22Rv1 (cell line): ENCODE measurements around the gene TUB.

Source experiments
- H3K27ac ChIP-seq: fragments of 450-650 bp; 2 replicates; pipeline ENCODE4 v1.5.1; 2017
- ZFX ChIP-seq: fragments of 450-650 bp; IDR thresholded peaks from 2 replicates; pipeline ENCODE4 v1.6.1; 2017; ENCODE audit warnings: antibody characterized with exemption, borderline replicate concordance
- TF ChIP-seq, protein P1 (sequence below): fragments of 450-650 bp; IDR thresholded peaks from 2 replicates; pipeline ENCODE4 v1.5.1; 2017; ENCODE audit warnings: mild to moderate bottlenecking

TUB gene

DNA sequence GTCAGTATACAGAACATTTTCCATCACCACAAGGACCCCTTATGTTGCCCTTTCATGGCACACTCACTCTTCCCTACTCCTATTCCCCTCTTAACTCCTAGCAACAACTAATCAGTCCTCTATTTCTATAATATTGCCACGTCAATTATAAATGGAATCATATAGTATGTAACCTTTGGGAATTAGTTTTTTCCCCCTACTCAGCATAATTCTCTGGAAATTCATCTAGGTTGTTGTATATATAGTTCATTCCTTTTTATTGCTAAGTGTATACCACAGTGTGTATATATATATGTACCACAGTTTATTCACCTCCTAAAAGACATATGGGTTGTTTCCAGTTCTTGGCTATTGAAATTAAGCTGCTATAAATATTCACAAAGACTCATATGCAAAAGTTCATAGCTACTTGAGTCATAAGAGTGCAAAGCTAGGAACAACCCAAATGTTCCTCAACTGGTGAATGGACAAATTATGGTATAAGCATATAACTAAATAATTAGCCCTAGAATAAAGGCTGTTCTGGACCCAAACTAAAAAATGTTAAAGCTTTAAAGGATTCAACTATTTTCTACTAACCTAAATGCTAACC is 41.3 kb downstream of the TUB start:
- H3K27ac ChIP-seq, result no peak overlapping the region
- TF ChIP-seq, protein P1, sequence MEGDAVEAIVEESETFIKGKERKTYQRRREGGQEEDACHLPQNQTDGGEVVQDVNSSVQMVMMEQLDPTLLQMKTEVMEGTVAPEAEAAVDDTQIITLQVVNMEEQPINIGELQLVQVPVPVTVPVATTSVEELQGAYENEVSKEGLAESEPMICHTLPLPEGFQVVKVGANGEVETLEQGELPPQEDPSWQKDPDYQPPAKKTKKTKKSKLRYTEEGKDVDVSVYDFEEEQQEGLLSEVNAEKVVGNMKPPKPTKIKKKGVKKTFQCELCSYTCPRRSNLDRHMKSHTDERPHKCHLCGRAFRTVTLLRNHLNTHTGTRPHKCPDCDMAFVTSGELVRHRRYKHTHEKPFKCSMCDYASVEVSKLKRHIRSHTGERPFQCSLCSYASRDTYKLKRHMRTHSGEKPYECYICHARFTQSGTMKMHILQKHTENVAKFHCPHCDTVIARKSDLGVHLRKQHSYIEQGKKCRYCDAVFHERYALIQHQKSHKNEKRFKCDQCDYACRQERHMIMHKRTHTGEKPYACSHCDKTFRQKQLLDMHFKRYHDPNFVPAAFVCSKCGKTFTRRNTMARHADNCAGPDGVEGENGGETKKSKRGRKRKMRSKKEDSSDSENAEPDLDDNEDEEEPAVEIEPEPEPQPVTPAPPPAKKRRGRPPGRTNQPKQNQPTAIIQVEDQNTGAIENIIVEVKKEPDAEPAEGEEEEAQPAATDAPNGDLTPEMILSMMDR, result no peak
- no peak for TF ChIP-seq ZFX

DNA sequence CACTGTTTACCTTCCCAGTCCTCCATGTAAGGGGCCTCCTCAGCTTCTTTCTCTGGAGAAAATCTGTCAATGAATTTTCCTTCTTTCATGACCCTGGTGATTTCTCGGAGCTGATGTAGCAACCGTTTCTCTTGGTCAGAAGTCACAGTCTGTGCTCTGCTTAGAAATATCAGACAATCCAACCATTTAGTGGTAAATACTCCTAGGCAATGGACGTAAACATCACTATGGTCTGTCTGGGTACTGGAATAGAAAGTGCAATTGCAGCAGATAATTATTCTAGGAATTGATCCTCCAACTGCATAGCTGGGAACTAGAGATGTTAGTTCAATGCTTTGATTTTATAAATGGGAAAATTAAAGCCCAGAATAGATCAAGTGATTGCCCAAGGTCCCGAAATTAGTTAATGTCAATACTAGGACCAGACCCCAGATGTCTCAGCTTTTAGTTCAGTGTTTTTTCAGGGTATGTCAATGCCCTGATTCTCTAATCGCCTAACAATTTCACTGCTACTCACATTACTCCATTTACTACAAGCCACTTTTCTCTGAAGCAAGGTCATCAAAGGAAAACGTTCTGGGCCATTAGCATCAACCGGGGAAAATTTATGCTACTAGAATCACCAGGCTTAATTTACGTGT is 45.8 kb downstream of the TUB start:
- no peak for TF ChIP-seq ZFX
- TF ChIP-seq, protein P1, result no peak
- no peak overlapping the region for H3K27ac ChIP-seq

DNA sequence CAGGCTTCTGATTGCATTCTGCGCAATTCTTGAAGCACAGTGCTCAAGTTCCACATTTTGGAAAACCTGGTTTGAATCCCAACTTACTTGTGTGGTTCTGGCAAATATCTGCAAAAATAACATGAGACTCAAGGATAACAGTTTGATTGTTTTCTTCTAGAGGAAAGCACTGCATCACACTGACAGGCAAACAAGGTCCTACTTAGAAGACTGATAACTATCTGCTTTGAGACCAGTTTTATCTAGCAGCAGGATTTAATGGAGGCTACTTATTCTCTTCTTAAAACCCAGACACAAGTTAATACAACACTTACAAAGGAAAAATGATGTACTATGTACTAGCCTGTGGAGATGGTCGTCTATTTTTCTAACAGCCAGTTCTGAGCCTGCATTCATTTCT is 46.4 kb downstream of the TUB start:
- no peak overlapping the region for H3K27ac ChIP-seq
- TF ChIP-seq ZFX, result no peak
- TF ChIP-seq, protein P1, result no peak

DNA sequence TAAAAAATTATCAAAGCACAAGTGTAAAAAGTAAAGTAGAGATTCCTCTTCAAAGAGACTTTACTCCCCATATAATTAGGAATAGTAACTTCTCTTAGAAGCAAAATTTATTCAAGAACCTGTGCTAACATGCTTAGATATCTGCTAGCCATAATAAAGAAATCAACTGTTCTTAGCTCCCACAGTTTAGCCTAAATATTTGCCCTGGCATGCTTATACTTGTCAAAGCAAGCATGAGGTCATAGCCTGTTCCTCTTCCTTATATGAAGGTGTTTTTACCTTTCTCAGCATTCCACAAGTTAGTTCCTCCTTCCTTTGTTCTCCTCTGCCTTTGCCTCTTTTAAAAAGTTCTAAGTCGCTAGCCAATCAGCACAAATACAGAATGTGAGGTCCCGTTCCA is 57.5 kb downstream of the TUB start:
- TF ChIP-seq, protein P1, result no peak
- no peak for TF ChIP-seq ZFX
- H3K27ac ChIP-seq, result no peak overlapping the region

DNA sequence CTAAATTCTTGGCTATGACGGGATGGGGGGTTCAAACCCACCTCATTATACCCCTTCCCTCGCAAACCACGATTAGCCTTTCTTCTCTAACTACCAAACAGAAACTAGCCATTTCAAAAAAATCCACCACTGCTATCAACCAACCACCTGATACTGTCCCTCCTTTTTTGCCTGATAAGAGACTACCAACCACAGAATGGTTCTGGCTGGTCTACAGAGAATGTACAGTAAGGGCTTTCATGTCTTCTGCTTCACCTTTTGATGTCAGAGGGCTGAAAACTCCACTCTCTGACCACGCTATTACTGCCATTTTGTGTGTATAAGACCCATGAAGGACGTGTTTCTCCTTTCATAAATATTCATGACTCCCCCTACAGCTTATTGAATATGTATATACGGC is 68.7 kb downstream of the TUB start:
- H3K27ac ChIP-seq, result no peak overlapping the region
- TF ChIP-seq, protein P1, result no peak
- no peak for TF ChIP-seq ZFX
